Calu3 (cell line): Measurements from ENCODE around the gene CTIF. TPM values are rescaled to one million over a fixed set of nuclear protein-coding genes. Genes with fewer than 3 reads are reported as not detected.

Experiments used
- BruUV-seq: library from RNA; stranded (reverse); fragments of 400-500 nt; replicated peaks from 2 replicates; lab custom pipeline; 2021; lab: Mats Ljungman, UMichigan
- CTCF ChIA-PET: fragments of 300-600 bp; sonication (Branson Sonifier 250); formaldehyde crosslinking; loops from one replicate; lab custom pipeline; 2022; ENCODE audit warnings: antibody characterized with exemption; lab: Charles Lee
- DNase-seq: peaks from one replicate; pipeline ENCODE4 v3.0.0; 2022
- H3K27ac Mint-ChIP-seq: one replicate; pipeline ENCODE4 v1.8.0; 2022; ENCODE audit warnings: mixed read lengths; ENCODE audit not compliant: unreplicated experiment
- H3K27me3 Mint-ChIP-seq: one replicate; pipeline ENCODE4 v1.8.0; 2022; ENCODE audit warnings: mixed read lengths; ENCODE audit not compliant: unreplicated experiment
- H3K36me3 Mint-ChIP-seq: one replicate; pipeline ENCODE4 v1.8.0; 2022; ENCODE audit warnings: mild to moderate bottlenecking, moderate library complexity, mixed read lengths; ENCODE audit not compliant: insufficient read depth, unreplicated experiment
- H3K4me1 Mint-ChIP-seq: one replicate; pipeline ENCODE4 v1.8.0; 2022; ENCODE audit warnings: mild to moderate bottlenecking, low read depth, mixed read lengths; ENCODE audit not compliant: unreplicated experiment
- H3K4me3 Mint-ChIP-seq: one replicate; pipeline ENCODE4 v1.8.0; 2022; ENCODE audit warnings: mild to moderate bottlenecking, low read depth, moderate library complexity, mixed read lengths; ENCODE audit not compliant: unreplicated experiment
- H3K9me3 Mint-ChIP-seq: one replicate; pipeline ENCODE4 v1.8.0; 2022; ENCODE audit warnings: low read depth, mixed read lengths; ENCODE audit not compliant: unreplicated experiment
- CTCF ChIP-seq: fragments of 200-600 bp; IDR thresholded peaks from one replicate; pipeline ENCODE4 v1.8.0; 2022; ENCODE audit warnings: antibody characterized with exemption; ENCODE audit not compliant: unreplicated experiment
- intact Hi-C: fragments of 100-400 bp; cut with micrococcal nuclease; formaldehyde crosslinking; loops from one replicate; pipeline ENCODE4 v1.10.0; 2022; ENCODE audit not compliant: unreplicated experiment
- total RNA-seq: library from RNA; stranded (reverse); gene quantifications from 2 replicates; pipeline ENCODE4 v1.2.3, GENCODE V29; 2022

The CTIF gene
- total RNA-seq, 1 experiment from 2014 or later, result 40.8 TPM

DNA sequence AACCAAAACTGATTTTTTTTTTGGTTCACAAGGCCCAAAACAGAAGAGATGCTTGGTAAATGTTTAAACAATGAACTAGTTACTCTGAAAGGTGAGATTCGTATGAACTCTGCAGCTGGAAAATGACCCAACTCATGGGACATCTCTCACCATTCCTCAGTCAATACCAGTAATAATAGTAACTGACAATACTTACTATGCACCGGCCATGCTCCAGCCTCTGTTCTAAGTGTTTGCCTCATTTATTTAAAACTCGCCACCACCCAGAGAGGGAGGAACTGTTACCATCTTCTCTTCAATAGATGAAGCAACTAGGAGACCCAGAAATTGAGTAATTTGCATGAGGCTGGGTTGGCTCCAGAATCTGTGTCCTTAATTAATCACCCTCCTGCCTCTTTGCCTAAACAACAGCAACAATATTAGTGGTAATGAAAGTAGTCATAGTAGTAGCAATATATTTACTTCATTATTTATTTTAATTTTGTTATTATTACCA lies 130.4 kb downstream of the CTIF start:
- intact Hi-C loops, result no loop called here
- BruUV-seq, result no TSS peak
- peaks cover 10% of the 10 kb centered on the region for H3K4me1 Mint-ChIP-seq
- DNase-seq, result no peak
- CTCF ChIA-PET, result no interaction called here
- TF ChIP-seq CTCF, result no peak
- H3K9me3 Mint-ChIP-seq, result peaks cover 8% of the 10 kb centered on the region
- H3K36me3 Mint-ChIP-seq, result peaks cover 4% of the 10 kb centered on the region
- H3K4me3 Mint-ChIP-seq, result no peak overlapping the region
- H3K27ac Mint-ChIP-seq, result no peak overlapping the region
- no peaks in the 10 kb centered on the region for H3K27me3 Mint-ChIP-seq

DNA sequence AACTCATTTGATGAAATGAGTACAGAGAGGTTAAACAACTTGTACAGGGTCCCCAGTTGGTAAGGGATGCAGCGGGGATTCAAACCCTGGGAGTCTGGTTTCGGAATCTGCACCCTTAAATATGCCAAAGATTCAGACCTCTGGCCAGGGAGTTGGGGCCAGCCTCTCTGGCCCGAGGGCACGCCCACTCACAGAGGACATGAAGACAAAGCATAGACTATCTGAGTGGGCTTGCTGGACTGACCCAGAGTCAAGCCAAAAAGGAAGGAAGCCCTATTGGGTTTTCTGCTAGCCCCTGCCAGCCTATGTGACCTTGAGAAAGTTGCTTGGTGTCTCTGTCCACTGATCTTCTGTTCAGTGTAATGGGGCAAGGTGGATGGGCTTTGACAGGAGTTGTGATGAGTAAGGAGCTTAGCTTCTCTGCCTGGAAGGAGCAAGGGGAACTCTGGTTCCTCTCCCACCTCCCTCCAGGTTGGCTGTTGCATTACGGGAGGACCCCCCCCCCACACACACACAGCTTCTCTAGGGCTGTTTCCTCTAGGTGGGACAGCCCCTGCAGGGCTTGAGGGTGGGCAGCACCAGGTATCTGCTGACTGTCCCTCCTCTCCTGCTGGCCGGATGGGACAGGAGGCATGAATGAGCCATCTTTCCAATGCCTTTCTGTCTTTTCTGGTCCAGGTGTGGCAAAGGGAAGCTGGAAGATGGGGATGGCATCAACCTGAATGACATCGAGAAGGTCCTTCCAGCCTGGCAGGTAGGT lies 131.3 kb downstream of the CTIF start:
- Mint-ChIP-seq H3K27ac (no peak overlapping the region), H3K27me3 (no peaks in the 10 kb centered on the region), H3K9me3 (peaks cover 8% of the 10 kb centered on the region), H3K36me3 (peaks cover 4% of the 10 kb centered on the region), H3K4me3 (no peak overlapping the region), H3K4me1 (peaks cover 10% of the 10 kb centered on the region)
- intact Hi-C loops, result loop anchor here (10.0 kb wide), 3 partner anchors 275 to 775 kb away; no protein-coding TSS in a partner anchor
- CTCF ChIA-PET, result interaction anchor here (0.7 kb wide), 1 partner anchor 542 kb away, joined by 3 read pairs; no protein-coding TSS in a partner anchor
- no peak for TF ChIP-seq CTCF
- BruUV-seq, result no TSS peak
- no peak for DNase-seq

- intact Hi-C loops, result loop anchor here (10.0 kb wide), 3 partner anchors 274 to 774 kb away; no protein-coding TSS in a partner anchor
Observed at GRCh38 chr18:48670751-48671560, 132.1 kb downstream of the CTIF start.

More at GRCh38 chr18:48670751-48671560, 132.1 kb downstream of the CTIF start:
- no peak for DNase-seq
- no peak for TF ChIP-seq CTCF
- Mint-ChIP-seq H3K36me3 (peaks cover 4% of the 10 kb centered on the region), H3K27me3 (no peaks in the 10 kb centered on the region), H3K27ac (no peak overlapping the region), H3K4me1 (peaks cover 10% of the 10 kb centered on the region), H3K9me3 (peaks cover 8% of the 10 kb centered on the region), H3K4me3 (no peak overlapping the region)
- no TSS peak for BruUV-seq
- CTCF ChIA-PET, result interaction anchor here (0.6 kb wide), 1 partner anchor 671 kb away, joined by 4 read pairs; no protein-coding TSS in a partner anchor
